Lower leg skin (tissue), 4 donors: ENCODE measurements around the gene DNAJC11. TPM values are rescaled to one million over a fixed set of nuclear protein-coding genes. Genes with fewer than 3 reads are reported as not detected.

ENCODE experiments used
- DNase-seq, 2 donors: peaks; one replicate each; pipeline ENCODE4 v3.0.0-alpha.2; 2019; ENCODE audit warnings: low spot score in 2 of 2
- H3K4me3 ChIP-seq: fragments of 200-600 bp; sonication (generic); 2 replicates; pipeline ENCODE4 v1.5.1; 2017; ENCODE audit warnings: mild to moderate bottlenecking, low read depth; ENCODE audit not compliant: poor library complexity, severe bottlenecking
- POLR2A ChIP-seq, 2 donors: fragments of 450-650 bp; IDR thresholded peaks; one replicate each; pipeline ENCODE4 v1.6.1; 2016 to 2017; ENCODE audit warnings: antibody characterized with exemption in 2 of 2, mild to moderate bottlenecking in 1 of 2, moderate library complexity in 1 of 2
- WGBS, 2 donors: methylation state at CpG; one replicate each; pipeline ENCODE4 v1.1.5; 2018; 5-methylcytosine and 5-hydroxymethylcytosine counted together
- intact Hi-C: fragments of 100-400 bp; cut with DNase I; formaldehyde crosslinking; loops from one replicate; pipeline ENCODE4 v1.15.0; 2023; ENCODE audit warnings: low total_unique reads
- total RNA-seq, 4 donors: library from RNA; depleted of rRNA; stranded (reverse); fragments of >200 nt; gene quantifications; one replicate each; pipeline ENCODE4 v1.1.0, GENCODE V29; 2016
- TF ChIP-seq, protein P1 (sequence below), 3 donors: fragments of 450-650 bp; IDR thresholded peaks; one replicate each; pipeline ENCODE4 v1.5.1; 2016; ENCODE audit warnings: antibody characterized with exemption in 3 of 3, mild to moderate bottlenecking in 3 of 3, moderate library complexity in 2 of 3

Gene DNAJC11
- total RNA-seq, 4 donors from 2014 or later: 22.1 to 37.1 (median 27.3) TPM

DNA sequence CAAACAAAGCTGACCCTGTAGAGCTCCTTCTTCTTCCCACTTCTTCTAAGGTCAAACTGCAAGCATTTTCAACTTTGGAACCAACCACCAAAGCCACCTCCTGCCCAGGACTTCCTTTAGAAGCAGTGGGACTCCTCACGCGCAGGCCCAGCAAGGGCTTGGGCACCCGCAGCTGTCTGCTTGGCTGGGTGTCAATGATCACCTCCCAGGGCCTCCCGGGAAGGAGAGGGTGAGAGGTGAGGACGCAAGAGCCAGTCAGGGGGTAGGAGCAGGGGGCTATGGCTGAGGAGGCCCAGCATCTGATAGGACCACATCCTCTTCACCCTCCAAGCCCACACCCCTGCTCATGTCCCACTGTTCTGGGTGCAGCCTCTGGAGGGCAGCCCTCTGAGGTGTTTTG is 109.2 kb downstream of the DNAJC11 start:
- intact Hi-C loops: no loop called here
- 42 to 43% methylated on average over 5 of the region's 5 CpGs for WGBS, 2 donors
- TF ChIP-seq, protein P1, sequence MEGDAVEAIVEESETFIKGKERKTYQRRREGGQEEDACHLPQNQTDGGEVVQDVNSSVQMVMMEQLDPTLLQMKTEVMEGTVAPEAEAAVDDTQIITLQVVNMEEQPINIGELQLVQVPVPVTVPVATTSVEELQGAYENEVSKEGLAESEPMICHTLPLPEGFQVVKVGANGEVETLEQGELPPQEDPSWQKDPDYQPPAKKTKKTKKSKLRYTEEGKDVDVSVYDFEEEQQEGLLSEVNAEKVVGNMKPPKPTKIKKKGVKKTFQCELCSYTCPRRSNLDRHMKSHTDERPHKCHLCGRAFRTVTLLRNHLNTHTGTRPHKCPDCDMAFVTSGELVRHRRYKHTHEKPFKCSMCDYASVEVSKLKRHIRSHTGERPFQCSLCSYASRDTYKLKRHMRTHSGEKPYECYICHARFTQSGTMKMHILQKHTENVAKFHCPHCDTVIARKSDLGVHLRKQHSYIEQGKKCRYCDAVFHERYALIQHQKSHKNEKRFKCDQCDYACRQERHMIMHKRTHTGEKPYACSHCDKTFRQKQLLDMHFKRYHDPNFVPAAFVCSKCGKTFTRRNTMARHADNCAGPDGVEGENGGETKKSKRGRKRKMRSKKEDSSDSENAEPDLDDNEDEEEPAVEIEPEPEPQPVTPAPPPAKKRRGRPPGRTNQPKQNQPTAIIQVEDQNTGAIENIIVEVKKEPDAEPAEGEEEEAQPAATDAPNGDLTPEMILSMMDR (IDR thresholded peaks at IDR 0.05): no peak
- TF ChIP-seq POLR2A (IDR thresholded peaks at IDR 0.05): no peak
- no peak overlapping the region for H3K4me3 ChIP-seq
- no peak for DNase-seq

DNA sequence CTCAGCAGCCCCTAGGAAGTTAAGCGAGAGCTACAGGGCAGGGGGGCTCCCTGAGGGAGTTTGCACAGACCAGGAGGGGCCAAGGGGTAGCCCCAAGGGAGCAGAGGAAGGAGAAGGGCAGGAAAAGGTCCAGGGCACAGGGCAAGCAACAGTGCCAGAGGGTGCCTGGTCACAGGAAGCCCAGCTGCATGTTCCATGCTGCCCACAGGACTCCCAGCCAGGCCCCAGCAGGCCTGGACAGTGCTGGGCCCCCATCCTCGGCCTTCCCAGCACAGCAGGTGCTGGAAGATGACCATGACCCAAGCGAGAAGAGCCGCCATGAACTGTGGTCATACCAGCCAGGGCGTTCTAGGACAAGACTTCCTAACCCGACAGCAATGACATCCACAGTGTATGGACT is 110.0 kb downstream of the DNAJC11 start:
- H3K4me3 ChIP-seq: no peak overlapping the region
- DNase-seq: no peak
- no peak for TF ChIP-seq POLR2A (IDR thresholded peaks at IDR 0.05)
- TF ChIP-seq, protein P1 (IDR thresholded peaks at IDR 0.05): no peak
- intact Hi-C loops: no loop called here
- WGBS, 2 donors: 70 to 100% methylated on average over 3 of the region's 6 CpGs

DNA sequence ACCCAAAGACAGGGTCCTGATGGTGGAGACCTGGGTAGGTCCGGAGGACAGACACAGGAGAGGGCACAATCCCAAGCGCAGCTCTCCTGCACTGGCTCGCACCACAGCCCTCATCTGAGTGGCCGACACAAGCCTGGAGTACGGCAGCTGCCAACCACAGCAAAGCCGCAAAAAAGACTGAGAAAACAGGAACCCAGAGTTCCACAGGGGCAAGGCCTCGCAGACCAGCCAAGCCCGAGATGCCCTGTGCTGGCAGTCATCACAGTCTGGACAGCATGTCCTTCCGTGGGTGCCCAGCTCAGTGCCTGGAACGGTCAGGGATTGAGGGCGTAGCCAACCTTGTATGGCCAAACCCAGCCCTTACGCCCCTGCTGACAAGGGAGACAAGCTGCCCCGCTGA is 110.4 kb downstream of the DNAJC11 start:
- H3K4me3 ChIP-seq: no peak overlapping the region
- WGBS, 2 donors: 76 to 79% methylated on average over 13 of the region's 13 CpGs
- intact Hi-C loops: no loop called here
- DNase-seq: no peak
- TF ChIP-seq POLR2A (IDR thresholded peaks at IDR 0.05): no peak
- TF ChIP-seq, protein P1 (IDR thresholded peaks at IDR 0.05): no peak

DNA sequence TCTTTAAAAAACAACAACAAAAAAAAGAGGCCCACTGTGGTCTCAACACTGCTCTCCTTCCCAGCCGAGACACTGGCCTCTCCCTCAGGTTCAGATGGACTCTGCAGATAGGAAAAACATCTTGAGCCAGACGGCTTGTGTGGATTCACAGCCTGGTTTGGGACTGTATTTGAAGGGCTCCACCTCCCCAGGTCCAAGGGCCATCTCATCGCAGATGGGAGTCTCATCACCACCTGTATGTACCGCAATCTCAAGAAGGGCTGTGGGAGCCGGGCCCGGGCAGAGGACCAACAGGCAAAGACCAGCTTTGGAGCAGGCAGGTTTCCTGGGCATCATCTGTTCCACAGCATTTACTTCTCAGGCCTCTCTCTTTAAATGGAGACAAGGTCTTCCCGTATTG is 111.6 kb downstream of the DNAJC11 start:
- H3K4me3 ChIP-seq: no peak overlapping the region
- intact Hi-C loops: no loop called here
- TF ChIP-seq, protein P1 (IDR thresholded peaks at IDR 0.05): no peak
- no peak for TF ChIP-seq POLR2A (IDR thresholded peaks at IDR 0.05)
- no peak for DNase-seq
- WGBS, 2 donors: 81 to 84% methylated on average over 7 of the region's 7 CpGs

DNA sequence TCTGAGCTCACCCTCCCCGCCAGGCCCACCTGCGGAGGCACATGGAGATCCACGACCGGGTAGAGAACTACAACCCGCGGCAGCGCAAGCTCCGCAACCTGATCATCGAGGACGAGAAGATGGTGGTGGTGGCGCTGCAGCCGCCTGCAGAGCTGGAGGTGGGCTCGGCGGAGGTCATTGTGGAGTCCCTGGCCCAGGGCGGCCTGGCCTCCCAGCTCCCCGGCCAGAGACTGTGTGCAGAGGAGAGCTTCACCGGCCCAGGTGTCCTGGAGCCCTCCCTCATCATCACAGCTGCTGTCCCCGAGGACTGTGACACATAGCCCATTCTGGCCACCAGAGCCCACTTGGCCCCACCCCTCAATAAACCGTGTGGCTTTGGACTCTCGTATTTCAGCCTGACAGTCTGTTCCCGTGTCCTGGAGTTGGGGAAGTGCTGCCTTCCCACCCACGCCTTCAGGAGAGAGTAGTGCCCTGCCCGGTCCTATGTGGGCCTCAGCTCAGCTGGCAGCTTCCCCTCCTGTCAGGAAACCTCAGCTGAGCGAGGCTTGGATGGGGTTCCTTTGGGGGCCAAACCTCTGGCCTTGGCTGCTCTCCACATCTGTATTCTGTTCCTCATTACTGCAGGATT is 112.6 kb downstream of the DNAJC11 start:
- TF ChIP-seq, protein P1 (IDR thresholded peaks at IDR 0.05): no peak
- TF ChIP-seq POLR2A (IDR thresholded peaks at IDR 0.05): no peak
- no peak for DNase-seq
- intact Hi-C loops: no loop called here
- no peak overlapping the region for H3K4me3 ChIP-seq
- 71 to 76% methylated on average over 23 to 24 of the region's 24 CpGs for WGBS, 2 donors
